IMR-90 (cell line): Measurements from ENCODE around the gene EBP. TPM values are rescaled to one million over a fixed set of nuclear protein-coding genes. Genes with fewer than 3 reads are reported as not detected.

Experiments
- ATAC-seq: fragments of 200-7000 bp; cut with Tn5 transposase; 2 replicates; pipeline ENCODE4 v1.9.1; 2020; ENCODE audit warnings: low read depth, mild to moderate bottlenecking, moderate library complexity
- BruUV-seq: library from RNA; stranded (reverse); fragments of 400-500 nt; replicated peaks from 2 replicates; lab custom pipeline; 2021; lab: Mats Ljungman, UMichigan
- CTCF ChIA-PET: fragments of 300-600 bp; formaldehyde crosslinking; extraction: SDS; loops from one replicate; lab custom pipeline; 2021; ENCODE audit warnings: antibody characterized with exemption; lab: Yijun Ruan, JAX
- POLR2A ChIA-PET: fragments of 300-600 bp; sonication (Branson Sonifier 250); formaldehyde crosslinking; loops from one replicate; lab custom pipeline; 2022; ENCODE audit warnings: antibody characterized with exemption; ENCODE audit not compliant: unreplicated experiment; lab: Charles Lee
- DNase-seq: peaks from one replicate; pipeline ENCODE4 v3.0.0; 2013
- H2AFZ ChIP-seq: replicated peaks from 2 replicates; pipeline ENCODE3; 2013; ENCODE audit warnings: low read length, mild to moderate bottlenecking; ENCODE audit not compliant: poor library complexity
- H2AK5ac ChIP-seq: 2 replicates; pipeline ENCODE4 v1.6.1; 2013; ENCODE audit warnings: low read depth, low read length, inconsistent platforms
- H2AK9ac ChIP-seq: replicated peaks from 2 replicates; pipeline ENCODE3; 2013; ENCODE audit warnings: mild to moderate bottlenecking, low read depth, low read length, moderate library complexity; ENCODE audit not compliant: poor library complexity
- H2BK120ac ChIP-seq: 2 replicates; pipeline ENCODE4 v1.6.1; 2013; ENCODE audit warnings: low read depth, low read length, inconsistent platforms
- H2BK15ac ChIP-seq: 3 replicates; pipeline ENCODE4 v1.6.1; 2013; ENCODE audit warnings: low read depth, low read length, inconsistent platforms
- H2BK20ac ChIP-seq: 2 replicates; pipeline ENCODE4 v1.6.1; 2013; ENCODE audit warnings: low read depth, mild to moderate bottlenecking, inconsistent platforms, low read length, moderate library complexity
- H2BK5ac ChIP-seq: 2 replicates; pipeline ENCODE4 v1.6.1; 2013; ENCODE audit warnings: mild to moderate bottlenecking, low read depth, low read length, inconsistent platforms; ENCODE audit not compliant: poor library complexity, severe bottlenecking
- H3K14ac ChIP-seq: replicated peaks from 2 replicates; pipeline ENCODE4 v1.6.1; 2013; ENCODE audit warnings: low read depth, low read length, inconsistent platforms
- H3K18ac ChIP-seq: 2 replicates; pipeline ENCODE4 v1.6.1; 2013; ENCODE audit warnings: low read depth, low read length, control low read depth
- H3K23ac ChIP-seq: 2 replicates; pipeline ENCODE4 v1.6.1; 2013; ENCODE audit warnings: low read depth, low read length, inconsistent platforms
- H3K27ac ChIP-seq: 2 replicates; pipeline ENCODE4 v1.5.1; 2013; ENCODE audit warnings: mild to moderate bottlenecking, control low read depth, low read length; ENCODE audit not compliant: insufficient read depth
- H3K27me3 ChIP-seq: 2 replicates; pipeline ENCODE4 v1.6.1; 2013; ENCODE audit warnings: low read length; ENCODE audit not compliant: control insufficient read depth, insufficient read depth
- H3K36me3 ChIP-seq: 2 replicates; pipeline ENCODE4 v1.6.1; 2013; ENCODE audit warnings: low read length, mixed read lengths; ENCODE audit not compliant: control insufficient read depth, insufficient read depth
- H3K4ac ChIP-seq: 2 replicates; pipeline ENCODE4 v1.6.1; 2013; ENCODE audit warnings: low read depth, low read length, inconsistent platforms
- H3K4me1 ChIP-seq: 2 replicates; pipeline ENCODE4 v1.6.1; 2013; ENCODE audit warnings: low read length, mixed read lengths; ENCODE audit not compliant: control insufficient read depth, insufficient read depth
- H3K4me2 ChIP-seq: 2 replicates; pipeline ENCODE4 v1.6.1; 2013; ENCODE audit warnings: low read depth, mild to moderate bottlenecking, control low read depth, low read length, moderate library complexity
- H3K4me3 ChIP-seq: 2 replicates; pipeline ENCODE4 v1.5.1; 2013; ENCODE audit warnings: low read depth, mild to moderate bottlenecking, control low read depth, low read length, moderate library complexity; ENCODE audit not compliant: insufficient read depth
- H3K56ac ChIP-seq: 2 replicates; pipeline ENCODE4 v1.6.1; 2013; ENCODE audit warnings: low read length, inconsistent platforms; ENCODE audit not compliant: insufficient read depth; ENCODE audit errors: extremely low read depth
- H3K79me1 ChIP-seq, 2 experiments: 2 replicates each; pipeline ENCODE4 v1.6.1; 2013; ENCODE audit warnings: low read length in 2 of 2, inconsistent platforms in 1 of 2, low read depth in 1 of 2
- H3K9ac ChIP-seq: 2 replicates; pipeline ENCODE4 v1.6.1; 2013; ENCODE audit warnings: low read depth, low read length, control low read depth
- H3K9me1 ChIP-seq: 2 replicates; pipeline ENCODE4 v1.6.1; 2013; ENCODE audit warnings: low read length, inconsistent platforms; ENCODE audit not compliant: insufficient read depth
- H3K9me3 ChIP-seq: 2 replicates; pipeline ENCODE4 v1.6.1; 2013; ENCODE audit warnings: low read length; ENCODE audit not compliant: control insufficient read depth, insufficient read depth
- H4K20me1 ChIP-seq: 2 replicates; pipeline ENCODE4 v1.6.1; 2013; ENCODE audit warnings: low read length, inconsistent platforms; ENCODE audit not compliant: insufficient read depth
- H4K5ac ChIP-seq: 2 replicates; pipeline ENCODE4 v1.6.1; 2013; ENCODE audit warnings: mild to moderate bottlenecking, low read depth, low read length, control low read depth
- H4K8ac ChIP-seq, 2 experiments: 2 replicates each; pipeline ENCODE4 v1.6.1; 2013; ENCODE audit warnings: low read depth in 2 of 2, low read length in 2 of 2, control low read depth in 1 of 2, inconsistent platforms in 1 of 2
- H4K91ac ChIP-seq: 2 replicates; pipeline ENCODE4 v1.6.1; 2013; ENCODE audit warnings: low read depth, low read length, inconsistent platforms; ENCODE audit not compliant: insufficient read depth
- BHLHE40 ChIP-seq: fragments of 150-350 bp; IDR thresholded peaks from 2 replicates; pipeline ENCODE4 v1.6.1; 2016; ENCODE audit warnings: mild to moderate bottlenecking, low read depth, low read length
- CEBPB ChIP-seq: IDR thresholded peaks from 2 replicates; pipeline ENCODE4 v1.6.1; 2012; ENCODE audit warnings: low read depth, low read length, improper control_type of control experiment
- CHD1 ChIP-seq: IDR thresholded peaks from 2 replicates; pipeline ENCODE4 v1.6.1; 2012; ENCODE audit warnings: low read depth, low read length, improper control_type of control experiment
- CTCF ChIP-seq: conservative IDR thresholded peaks from 2 replicates; pipeline ENCODE4 v1.5.1; 2012; ENCODE audit warnings: mild to moderate bottlenecking, low read depth, low read length, improper control_type of control experiment
- FOS ChIP-seq: fragments of 150-350 bp; IDR thresholded peaks from 2 replicates; pipeline ENCODE4 v1.6.1; 2016; ENCODE audit warnings: low read depth, low read length
- MAFK ChIP-seq: IDR thresholded peaks from 2 replicates; pipeline ENCODE4 v1.6.1; 2012; ENCODE audit warnings: low read depth, low read length, improper control_type of control experiment
- NFE2L2 ChIP-seq: fragments of 150-350 bp; IDR thresholded peaks from 2 replicates; pipeline ENCODE4 v1.6.1; 2016; ENCODE audit warnings: low read depth, mild to moderate bottlenecking, low read length
- POLR2A ChIP-seq: IDR thresholded peaks from 2 replicates; pipeline ENCODE4 v1.6.1; 2012; ENCODE audit warnings: mild to moderate bottlenecking, low read depth, low read length
- RCOR1 ChIP-seq: IDR thresholded peaks from 2 replicates; pipeline ENCODE4 v1.6.1; 2012; ENCODE audit warnings: mild to moderate bottlenecking, low read length, improper control_type of control experiment; ENCODE audit not compliant: insufficient replicate concordance
- RFX5 ChIP-seq: IDR thresholded peaks from 2 replicates; pipeline ENCODE4 v1.8.0; 2012; ENCODE audit warnings: low read depth, mild to moderate bottlenecking, low read length, moderate library complexity
- SMC3 ChIP-seq: fragments of 150-350 bp; IDR thresholded peaks from 2 replicates; pipeline ENCODE4 v1.6.1; 2016; ENCODE audit warnings: low read depth, mild to moderate bottlenecking, antibody characterized with exemption, low read length, moderate library complexity
- WGBS, 2 experiments: methylation state at CpG; one replicate each; pipeline versions ENCODE4 v1.1.5 to v1.1.7; 2013; ENCODE audit warnings: missing lambda C conversion rate in 2 of 2; ENCODE audit not compliant: insufficient read length in 1 of 2; ENCODE audit errors: extremely low coverage in 2 of 2; 5-methylcytosine and 5-hydroxymethylcytosine counted together
- dilution Hi-C: fragments of 300-500 bp; cut with HindIII; formaldehyde crosslinking; loops from one replicate; pipeline ENCODE4 v1.14.3; 2018; ENCODE audit warnings: low sequenced_read_pairs; ENCODE audit not compliant: unreplicated experiment
- in situ Hi-C: fragments of 300-500 bp; cut with MboI; formaldehyde crosslinking; loops from 3 replicates; pipeline ENCODE4 v1.14.3; 2019; ENCODE audit warnings: low sequenced_read_pairs, inconsistent platforms, mixed read lengths
- intact Hi-C: fragments of 100-400 bp; cut with micrococcal nuclease; formaldehyde crosslinking; loops from 2 replicates; pipeline ENCODE4 v1.10.0; 2022
- polyA plus RNA-seq, 3 experiments: library from polyadenylated mRNA; depleted of rRNA; stranded (reverse); fragments of >200 nt; gene quantifications; 2 replicates each; pipeline ENCODE4 v1.2.3, GENCODE V29; 2012; ENCODE audit warnings: low replicate concordance in 1 of 3
- total RNA-seq: library from RNA; depleted of rRNA; stranded (reverse); fragments of >200 nt; gene quantifications from 2 replicates; pipeline ENCODE4 v1.2.3, GENCODE V29; 2012
- TF ChIP-seq, protein P1 (sequence below): fragments of 150-350 bp; IDR thresholded peaks from 2 replicates; pipeline ENCODE4 v1.6.1; 2016; ENCODE audit warnings: low read depth, mild to moderate bottlenecking, low read length, moderate library complexity, borderline replicate concordance

EBP gene
- total and polyA plus RNA-seq, 2 of the 4 experiments (the other 2 are of a cell fraction): 39.4 to 78.9 TPM

DNA sequence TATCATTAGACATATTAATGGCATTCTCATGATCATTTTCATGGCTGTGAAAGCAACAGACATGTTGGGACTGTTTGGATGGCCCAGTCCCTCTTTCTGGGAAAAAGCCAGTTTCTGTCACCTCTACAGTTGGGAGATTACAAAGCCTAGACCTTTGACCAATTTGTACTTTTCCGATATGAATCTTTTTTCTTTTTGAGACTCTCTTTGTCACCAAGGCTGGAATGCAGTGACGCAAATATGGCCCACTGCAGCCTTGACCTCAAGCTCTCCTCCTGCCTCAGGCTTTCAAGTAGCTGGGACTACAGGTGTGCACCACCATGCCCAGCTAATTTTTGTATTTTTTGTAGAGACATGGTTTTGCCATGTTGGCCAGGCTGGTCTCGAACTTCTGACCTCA lies 27.3 kb downstream of the EBP start:
- no peak for ATAC-seq
- Histone ChIP-seq H2BK120ac (no peak overlapping the region), H2AK5ac (no peak overlapping the region), H4K20me1 (no peaks in the 10 kb centered on the region), H3K36me3 (peaks cover 7% of the 10 kb centered on the region; the same call in 1 of the 2 replicates), H3K4me1 (no peaks in the 10 kb centered on the region), H3K9me3 (no peaks in the 10 kb centered on the region), H3K18ac (no peak overlapping the region), H3K9me1 (no peaks in the 10 kb centered on the region), H3K27ac (no peak overlapping the region), H3K79me1 (no peaks in the 10 kb centered on the region; a peak in 1 of 4 replicates), H4K8ac (no peak overlapping the region), H3K23ac (no peak overlapping the region), H3K4ac (no peak overlapping the region), H3K27me3 (no peaks in the 10 kb centered on the region), H2AK9ac (no peak overlapping the region), H3K4me3 (no peak overlapping the region), H3K4me2 (no peak overlapping the region), H2BK20ac (no peak overlapping the region), H2BK15ac (no peak overlapping the region), H4K91ac (no peak overlapping the region), H3K9ac (no peak overlapping the region), H3K14ac (no peak overlapping the region), H3K56ac (no peak overlapping the region), H2AFZ (no peak overlapping the region), H4K5ac (no peak overlapping the region), H2BK5ac (no peak overlapping the region)
- ChIA-PET POLR2A (no interaction called here), CTCF (no interaction called here)
- no TSS peak for BruUV-seq
- TF ChIP-seq RCOR1 (no peak), SMC3 (no peak), CTCF (no peak), CEBPB (no peak), NFE2L2 (no peak), CHD1 (no peak), BHLHE40 (no peak), MAFK (no peak), RFX5 (no peak), FOS (no peak), POLR2A (no peak)
- TF ChIP-seq, protein P1, sequence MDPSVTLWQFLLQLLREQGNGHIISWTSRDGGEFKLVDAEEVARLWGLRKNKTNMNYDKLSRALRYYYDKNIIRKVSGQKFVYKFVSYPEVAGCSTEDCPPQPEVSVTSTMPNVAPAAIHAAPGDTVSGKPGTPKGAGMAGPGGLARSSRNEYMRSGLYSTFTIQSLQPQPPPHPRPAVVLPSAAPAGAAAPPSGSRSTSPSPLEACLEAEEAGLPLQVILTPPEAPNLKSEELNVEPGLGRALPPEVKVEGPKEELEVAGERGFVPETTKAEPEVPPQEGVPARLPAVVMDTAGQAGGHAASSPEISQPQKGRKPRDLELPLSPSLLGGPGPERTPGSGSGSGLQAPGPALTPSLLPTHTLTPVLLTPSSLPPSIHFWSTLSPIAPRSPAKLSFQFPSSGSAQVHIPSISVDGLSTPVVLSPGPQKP: no peak
- dilution Hi-C loops: no loop called here
- WGBS, 2 experiments: 100% methylated on average over 1 of the region's 3 CpGs; no CpG with 5 or more reads in 1 of the 2 experiments
- no peak for DNase-seq
- intact Hi-C loops: no loop called here
- in situ Hi-C loops: no loop called here
